IPS-18c (cell line): ENCODE results near the gene MED31.

Experiments used
- H3K4me3 ChIP-seq: 2 replicates; pipeline ENCODE4 v1.7.0; 2013; ENCODE audit warnings: low read depth, mild to moderate bottlenecking, low read length, moderate library complexity; ENCODE audit not compliant: insufficient read depth
- H3K9me3 ChIP-seq: one replicate; pipeline ENCODE4 v1.6.1; 2013; ENCODE audit warnings: mild to moderate bottlenecking, low read length, moderate library complexity; ENCODE audit not compliant: control insufficient read depth, insufficient read depth

The MED31 gene

DNA sequence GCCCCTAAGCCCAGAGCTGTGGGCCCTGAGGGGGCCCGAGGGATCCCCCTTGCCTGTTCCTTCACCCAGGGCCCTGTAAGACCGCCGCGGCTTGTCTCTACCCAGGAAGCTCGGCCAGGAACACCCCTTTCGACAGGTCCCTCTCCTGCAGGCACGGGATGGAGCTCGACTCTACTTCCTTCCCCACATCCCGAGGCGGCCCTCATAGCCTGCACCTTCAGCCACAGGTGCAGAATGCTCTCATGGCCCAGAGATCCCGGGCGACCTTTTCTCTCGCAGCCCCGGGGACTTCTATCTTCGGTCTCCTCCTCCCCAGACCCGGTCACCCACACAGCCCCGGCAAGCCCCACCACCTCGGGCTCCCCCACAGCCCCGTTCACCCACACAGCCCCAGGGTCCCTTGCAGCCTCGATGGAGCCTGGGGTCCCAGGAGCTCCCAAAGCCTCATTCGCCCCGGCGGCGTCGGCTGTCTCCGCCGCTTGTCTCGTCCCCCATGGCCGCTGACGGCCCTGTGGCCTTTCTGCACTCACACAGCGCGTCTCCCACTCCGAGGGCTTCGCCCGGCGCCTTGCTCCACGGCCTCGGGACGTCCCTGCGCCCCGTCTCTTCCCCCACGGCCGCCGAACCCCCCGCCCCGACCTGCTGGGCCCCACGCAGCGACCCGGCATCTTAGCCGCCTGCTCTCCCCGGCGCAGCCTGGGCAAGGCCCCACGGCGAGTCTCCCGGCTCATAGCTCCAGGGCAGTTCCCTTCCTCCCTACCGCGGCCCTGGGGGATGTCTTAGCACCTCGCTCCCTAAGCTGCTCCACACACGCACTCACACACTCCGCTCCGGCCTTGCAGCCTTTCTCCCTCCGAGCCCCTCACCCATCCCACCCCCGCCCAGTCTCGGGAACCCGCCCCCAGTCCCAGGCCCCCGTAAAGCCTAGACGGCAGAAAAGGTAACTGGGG is 11.5 kb downstream of the MED31 start:
- H3K4me3 ChIP-seq: peak overlapping the region; percentile 79
- no peaks in the 10 kb centered on the region for H3K9me3 ChIP-seq

DNA sequence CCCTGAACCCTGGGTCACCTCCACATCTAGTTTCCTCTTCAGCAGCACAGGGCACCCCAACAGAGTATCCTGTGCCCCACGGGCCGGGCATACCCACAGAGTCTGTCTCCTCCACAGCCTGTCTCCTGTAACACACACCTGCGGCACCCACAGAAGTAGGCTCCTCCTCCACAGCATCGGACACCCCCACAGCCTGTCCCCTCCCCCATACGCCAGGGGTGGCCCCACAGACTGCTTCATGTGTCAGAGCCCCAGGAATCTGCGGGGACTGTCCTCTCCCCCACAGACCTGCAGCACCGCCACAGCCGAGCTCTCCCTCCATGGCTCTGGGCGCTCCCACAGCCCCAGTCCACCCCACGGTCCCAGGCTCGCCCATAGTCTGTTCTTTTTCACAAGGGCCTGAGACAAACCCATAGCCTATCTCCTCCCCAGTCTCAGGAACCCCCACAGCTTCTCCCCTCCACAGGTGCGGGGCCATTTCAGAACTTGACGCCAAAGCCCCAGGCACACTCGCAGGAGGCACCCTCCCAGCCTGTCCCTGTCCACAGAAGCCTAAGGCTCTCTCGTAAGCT is 12.3 kb downstream of the MED31 start:
- Histone ChIP-seq H3K9me3 (no peaks in the 10 kb centered on the region), H3K4me3 (peak overlapping the region; percentile 79)

DNA sequence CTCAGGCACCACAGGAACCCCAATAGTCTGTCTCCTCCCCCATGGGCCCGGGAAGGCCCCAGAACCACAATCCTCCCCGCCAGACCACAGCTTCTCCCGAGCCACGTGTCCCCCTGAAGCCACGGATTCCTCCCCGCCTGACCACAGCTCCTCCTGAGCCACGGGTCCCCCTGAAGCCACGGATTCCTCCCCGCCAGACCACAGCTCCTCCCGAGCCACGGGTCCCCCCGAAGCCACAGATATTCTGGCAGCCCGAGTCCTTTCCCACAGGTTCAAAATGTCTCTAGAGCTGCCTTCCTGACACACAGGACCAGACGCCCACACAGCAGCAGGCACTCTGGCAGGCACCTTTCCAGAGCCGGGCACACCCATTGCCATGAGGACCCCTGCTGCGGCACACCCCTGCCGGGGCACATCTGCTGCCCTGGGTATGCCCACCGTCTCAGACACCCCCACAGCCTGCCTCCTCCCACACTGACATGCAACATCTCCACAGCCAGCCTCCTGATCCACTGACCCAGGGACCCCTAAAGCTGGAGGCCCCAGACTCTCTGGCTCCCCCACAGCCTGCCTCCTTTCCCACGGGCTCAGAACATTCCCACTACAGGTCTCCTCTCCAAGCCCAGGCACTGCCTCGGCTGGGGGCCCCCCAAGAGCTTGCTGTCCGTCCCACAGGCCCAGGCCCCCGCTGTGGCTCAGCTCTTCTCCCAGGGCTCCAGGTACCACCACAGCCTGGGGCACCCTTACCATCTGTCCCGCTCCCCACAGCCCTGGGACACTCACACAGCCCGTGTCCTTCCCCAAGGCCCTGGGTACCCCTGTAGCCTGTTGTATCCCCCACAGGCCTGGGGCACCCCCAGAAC is 13.1 kb downstream of the MED31 start:
- no peaks in the 10 kb centered on the region for H3K9me3 ChIP-seq
- H3K4me3 ChIP-seq: no peak overlapping the region

DNA sequence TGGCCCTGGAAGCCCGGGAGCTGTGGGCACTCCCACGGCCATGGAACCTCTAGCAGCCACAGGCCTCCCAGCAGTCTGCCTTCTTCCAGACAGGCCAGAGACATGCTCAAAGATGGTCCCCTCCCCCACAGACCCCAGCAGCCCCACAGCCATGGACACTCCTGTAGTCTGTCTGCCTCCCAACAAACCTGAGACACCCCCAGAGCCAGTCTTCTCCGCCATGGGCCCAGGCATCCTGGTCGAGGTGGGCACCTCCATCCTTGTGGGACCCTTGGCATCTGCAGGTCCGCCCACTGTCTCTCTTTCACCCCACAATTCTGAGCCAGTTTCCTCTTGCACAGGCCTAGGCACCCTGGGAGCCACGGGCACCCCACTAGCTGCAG is 14.0 kb downstream of the MED31 start:
- Histone ChIP-seq H3K9me3 (no peaks in the 10 kb centered on the region), H3K4me3 (no peak overlapping the region)

DNA sequence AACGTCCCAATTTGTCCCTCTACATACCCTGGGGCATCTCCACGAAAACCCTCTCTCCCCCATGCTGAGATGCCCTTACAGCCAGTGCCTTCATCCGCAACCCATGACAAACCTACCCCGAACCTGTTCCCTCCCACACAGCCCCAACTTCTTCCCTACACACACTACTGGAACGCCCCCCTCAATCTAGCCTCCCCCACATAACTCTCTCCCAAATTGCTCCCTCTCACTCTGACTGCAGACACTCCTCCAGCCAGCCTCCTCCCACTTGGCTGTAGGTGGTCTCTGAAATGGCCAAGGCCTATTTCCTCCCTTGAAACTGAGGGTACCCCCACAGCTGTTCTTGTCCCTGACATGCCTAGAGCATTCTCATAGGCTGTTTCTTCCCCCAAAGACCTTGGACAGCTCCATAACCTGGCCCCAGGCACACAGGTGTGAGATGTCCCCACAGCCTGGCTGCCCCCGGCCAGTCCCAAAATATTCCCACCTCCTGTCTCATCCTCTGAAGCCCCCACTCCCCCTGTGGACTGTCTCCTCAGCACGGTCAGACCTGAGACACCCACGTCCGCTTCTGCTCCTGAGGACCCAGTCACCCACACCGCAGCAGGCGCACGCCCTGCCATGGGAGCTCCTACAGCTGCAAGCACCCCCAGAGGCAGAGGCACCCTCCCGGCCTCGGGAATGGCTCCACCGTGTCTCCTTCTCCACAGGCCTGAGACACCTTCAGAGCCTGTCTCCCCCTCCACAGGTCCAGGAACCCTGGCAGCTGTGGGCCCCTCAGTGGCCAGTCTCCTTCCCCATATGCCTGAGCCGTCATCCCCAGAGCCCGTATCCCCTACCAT is 14.6 kb downstream of the MED31 start:
- no peak overlapping the region for H3K4me3 ChIP-seq
- H3K9me3 ChIP-seq: no peaks in the 10 kb centered on the region

DNA sequence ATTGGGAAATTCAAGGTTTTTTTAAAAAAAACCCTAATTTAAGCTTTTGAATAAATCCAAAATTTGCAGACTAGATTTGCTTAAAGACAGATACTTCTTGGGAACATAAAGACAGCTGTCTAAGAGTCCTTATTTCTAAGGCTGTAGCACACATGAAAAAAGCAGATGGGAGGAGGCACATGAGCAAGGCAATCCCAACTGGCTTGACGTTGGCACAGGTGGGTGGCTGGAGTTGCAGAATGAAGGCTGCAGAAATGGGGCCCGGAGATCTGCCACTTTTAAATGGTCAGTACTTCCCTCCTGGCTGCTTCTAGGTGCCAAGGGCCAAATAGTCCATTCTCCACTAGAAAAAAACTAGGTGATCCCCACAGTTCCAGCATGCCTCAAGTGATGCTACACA is 15.3 kb downstream of the MED31 start:
- no peak overlapping the region for H3K4me3 ChIP-seq
- H3K9me3 ChIP-seq: no peaks in the 10 kb centered on the region

DNA sequence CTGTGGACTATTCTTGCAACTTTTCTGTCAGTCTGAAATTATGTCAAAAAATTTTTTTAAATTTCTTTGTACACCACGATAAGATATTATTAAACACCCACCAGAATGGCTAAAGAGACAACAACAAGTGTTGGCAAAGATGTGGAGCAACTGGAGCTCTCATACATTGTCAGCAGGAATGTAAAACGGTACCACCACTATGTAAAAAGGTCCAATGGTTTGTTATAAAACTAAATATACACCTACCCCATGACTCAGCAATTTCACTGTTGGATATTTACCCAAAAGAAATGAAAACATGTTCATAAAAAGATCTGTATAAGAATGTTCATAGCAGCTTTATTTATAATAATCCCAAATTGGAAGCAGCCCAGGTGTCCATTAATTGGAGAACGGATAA is 18.1 kb downstream of the MED31 start:
- H3K4me3 ChIP-seq: no peak overlapping the region
- H3K9me3 ChIP-seq: no peaks in the 10 kb centered on the region

DNA sequence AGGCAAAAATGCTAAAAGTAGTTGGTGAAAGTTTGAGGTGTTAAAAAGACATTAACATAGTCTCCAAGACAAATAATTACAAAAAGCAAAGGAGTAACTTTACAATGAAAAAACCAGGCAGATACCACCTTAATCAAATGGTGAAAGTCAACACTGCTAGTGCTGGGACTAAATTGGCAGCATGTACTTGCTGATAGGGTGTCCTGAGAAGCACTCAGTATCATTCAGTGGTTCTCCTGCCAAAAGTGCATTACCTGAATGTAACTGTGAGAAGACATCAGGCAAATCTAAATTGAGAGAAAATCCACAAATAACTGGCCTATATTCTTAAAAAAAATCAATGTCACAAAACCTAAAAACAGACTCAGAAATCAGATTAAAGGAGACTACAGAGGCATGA is 18.9 kb downstream of the MED31 start:
- Histone ChIP-seq H3K4me3 (no peak overlapping the region), H3K9me3 (no peaks in the 10 kb centered on the region)

DNA sequence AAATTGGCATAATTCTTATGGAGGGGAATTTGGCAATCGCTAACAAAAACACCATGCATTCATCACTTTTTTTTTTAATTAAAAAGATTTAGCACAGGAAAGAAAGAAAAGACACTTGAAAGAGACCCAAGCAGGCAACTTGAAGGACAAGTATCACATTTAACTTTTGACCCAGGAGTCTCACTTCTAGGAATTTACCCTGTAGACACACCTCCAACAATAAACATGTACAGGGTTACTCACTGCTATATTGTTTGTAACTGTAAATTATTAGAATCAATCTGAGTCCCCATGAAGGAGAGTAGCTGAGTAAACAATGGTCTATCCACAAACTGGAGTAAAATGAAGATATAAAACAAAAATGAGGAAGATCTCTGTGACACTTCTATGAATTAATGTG is 21.0 kb downstream of the MED31 start:
- Histone ChIP-seq H3K4me3 (no peak overlapping the region), H3K9me3 (no peaks in the 10 kb centered on the region)

DNA sequence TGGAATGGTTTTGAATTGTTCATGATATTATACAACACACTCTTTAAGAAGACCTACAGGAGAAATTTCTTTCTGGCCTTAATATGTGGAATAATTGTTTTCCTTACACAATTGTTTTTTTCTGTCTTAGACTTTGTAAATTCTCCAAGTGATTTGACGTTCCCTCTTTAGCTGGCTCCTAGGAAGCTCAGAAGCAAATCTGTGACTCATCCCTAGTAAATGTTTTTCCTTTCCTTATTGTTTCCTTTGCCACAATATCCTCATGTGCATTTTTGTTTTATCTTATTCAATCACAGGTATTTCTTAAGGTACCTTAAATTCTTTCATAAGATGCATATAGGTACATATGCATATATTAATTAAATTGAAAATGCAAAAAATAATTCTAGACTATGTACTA is 24.4 kb downstream of the MED31 start:
- Histone ChIP-seq H3K9me3 (no peaks in the 10 kb centered on the region), H3K4me3 (no peak overlapping the region)

DNA sequence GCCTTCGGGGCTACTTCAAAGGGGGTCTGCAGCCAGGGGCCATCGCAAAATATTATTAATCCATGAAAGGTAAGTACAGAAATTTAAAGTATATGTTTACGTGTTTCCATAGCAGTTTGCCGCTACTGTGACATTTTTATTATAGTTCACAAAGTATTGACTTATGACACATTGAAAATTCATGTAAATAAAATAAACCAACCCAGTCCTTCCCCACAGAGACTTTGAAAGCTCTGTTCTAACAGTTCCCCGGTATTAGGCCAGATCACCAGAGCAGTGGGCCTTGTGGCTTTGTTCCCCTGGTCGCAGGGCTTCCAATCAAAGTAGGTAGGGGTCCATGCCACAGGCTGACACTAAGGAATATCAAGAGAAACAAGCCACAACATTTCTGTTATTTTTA is 24.8 kb downstream of the MED31 start:
- Histone ChIP-seq H3K4me3 (no peak overlapping the region), H3K9me3 (no peaks in the 10 kb centered on the region)

DNA sequence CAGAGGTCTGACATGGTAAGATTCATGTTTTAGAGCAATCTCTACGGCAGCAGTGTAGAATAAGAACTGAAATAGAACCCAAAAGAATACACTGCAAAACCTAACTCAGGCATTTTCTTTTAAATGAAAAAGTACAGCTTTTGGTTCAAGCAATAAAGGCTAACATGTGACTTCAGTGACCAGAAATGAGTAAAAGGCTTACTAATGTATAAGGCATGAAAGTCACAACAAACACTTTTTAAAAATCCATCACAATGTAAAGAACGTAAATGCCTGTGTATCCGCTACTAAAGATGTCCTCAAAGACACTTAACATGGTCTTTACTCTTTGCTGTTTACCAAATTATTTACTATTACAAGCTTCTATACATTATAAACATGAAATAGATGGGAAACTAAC is 27.5 kb downstream of the MED31 start:
- Histone ChIP-seq H3K4me3 (no peak overlapping the region), H3K9me3 (no peaks in the 10 kb centered on the region)

DNA sequence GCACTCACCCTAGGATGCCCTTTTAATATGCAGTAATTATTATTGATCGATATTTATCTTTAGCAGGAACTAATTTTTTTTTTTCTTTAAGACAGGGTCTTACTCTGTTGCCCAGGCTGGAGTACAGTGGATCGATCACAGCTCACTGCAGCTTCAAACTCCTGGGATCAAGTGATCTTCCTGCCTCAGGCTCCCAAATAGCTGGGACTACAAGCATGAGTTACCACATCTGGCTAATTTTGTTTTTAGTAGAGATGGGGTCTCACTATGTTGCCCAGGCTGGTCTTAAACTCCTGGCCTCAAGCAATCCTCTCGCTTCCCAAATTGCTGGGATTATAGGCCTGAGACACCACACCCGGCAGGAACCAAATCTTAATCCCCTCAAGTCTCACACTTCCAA is 40.2 kb downstream of the MED31 start:
- H3K9me3 ChIP-seq: no peaks in the 10 kb centered on the region
- H3K4me3 ChIP-seq: no peak overlapping the region

DNA sequence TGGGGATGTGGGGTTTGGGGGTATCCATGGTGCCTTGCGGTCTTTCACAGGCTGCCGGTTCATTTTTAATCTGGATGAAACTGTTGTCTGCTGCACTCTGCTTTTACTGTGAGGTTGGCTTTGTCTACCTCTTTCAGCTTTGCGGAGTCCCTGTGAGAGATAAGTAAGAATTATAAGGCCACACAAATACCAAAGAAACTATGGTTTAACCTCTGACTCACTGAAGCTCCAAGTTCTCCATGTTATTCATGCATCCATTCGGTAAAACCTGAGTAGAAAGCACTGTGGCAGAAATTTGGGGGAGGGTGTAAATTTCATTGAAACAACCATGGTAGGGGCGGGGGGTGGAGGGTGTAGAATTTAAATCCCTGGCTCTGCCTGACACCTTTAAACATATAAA is 41.4 kb downstream of the MED31 start:
- H3K4me3 ChIP-seq: no peak overlapping the region
- no peaks in the 10 kb centered on the region for H3K9me3 ChIP-seq

DNA sequence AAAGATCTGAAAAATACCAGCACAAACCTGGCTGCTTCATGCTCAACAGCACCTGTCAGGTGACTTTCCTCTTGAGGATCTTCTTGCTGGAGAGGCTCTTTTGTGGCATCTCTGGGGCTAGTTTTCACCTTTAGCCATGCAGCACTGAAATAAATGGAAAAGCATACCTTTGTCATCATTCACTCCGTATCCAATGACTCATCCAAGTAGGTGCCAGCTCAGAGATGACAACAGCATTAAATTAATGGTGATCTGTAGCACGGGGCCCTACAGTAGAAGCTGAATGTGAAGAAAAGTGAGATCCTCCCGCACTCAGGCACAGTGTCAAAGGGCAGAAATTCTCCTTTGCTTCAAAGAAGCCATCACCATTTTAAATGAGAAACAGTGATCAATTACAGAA is 43.1 kb downstream of the MED31 start:
- H3K9me3 ChIP-seq: no peaks in the 10 kb centered on the region
- H3K4me3 ChIP-seq: no peak overlapping the region

DNA sequence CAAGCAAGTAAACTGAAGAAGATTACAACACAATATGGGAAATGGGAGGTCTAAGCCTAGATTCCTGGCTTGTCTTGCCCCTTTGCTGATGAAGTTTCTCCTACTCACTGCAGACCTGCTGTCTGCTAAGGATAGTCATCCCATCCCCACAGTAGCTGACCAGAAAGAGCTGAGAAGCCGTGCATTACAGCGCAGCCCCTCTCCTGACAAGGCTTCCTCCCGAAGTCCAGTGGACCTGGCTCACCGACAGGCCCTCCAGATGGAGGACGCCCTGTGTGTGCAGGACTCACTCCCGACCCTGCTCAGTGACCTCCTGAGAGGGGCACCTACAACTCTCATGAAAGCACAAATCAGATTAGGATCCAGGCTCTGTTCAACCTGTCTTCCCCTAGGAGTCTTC is 46.3 kb downstream of the MED31 start:
- Histone ChIP-seq H3K4me3 (no peak overlapping the region), H3K9me3 (no peaks in the 10 kb centered on the region)

DNA sequence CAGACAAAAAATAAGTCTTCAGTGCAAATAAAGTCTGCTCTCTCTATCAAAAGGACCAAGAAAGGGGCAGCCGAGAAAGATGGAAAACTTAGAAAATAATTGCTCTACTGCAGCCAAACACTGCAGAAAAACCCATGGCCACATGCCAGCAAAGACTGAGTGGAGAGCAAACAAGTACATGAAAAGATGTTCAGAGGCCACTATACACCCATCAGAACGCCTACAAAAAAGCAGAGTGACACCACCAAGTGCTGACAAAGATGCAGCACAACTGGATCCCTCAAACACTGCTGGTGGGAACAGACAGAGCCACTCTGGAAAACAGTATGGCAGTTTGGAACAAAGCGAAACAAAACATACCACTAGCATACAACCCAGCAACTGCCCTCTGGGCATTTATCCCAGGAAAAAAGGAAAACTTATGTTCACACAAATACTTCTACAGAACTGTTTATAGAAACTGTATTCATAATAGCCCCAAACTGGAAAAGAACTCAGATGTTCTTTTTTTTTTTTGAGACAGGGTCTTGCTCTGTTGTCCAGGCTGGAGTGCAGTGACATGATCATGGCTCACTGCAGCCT is 47.6 kb downstream of the MED31 start:
- no peaks in the 10 kb centered on the region for H3K9me3 ChIP-seq
- H3K4me3 ChIP-seq: no peak overlapping the region
